ENCODE data around the gene OR52W1.

Gene OR52W1

DNA sequence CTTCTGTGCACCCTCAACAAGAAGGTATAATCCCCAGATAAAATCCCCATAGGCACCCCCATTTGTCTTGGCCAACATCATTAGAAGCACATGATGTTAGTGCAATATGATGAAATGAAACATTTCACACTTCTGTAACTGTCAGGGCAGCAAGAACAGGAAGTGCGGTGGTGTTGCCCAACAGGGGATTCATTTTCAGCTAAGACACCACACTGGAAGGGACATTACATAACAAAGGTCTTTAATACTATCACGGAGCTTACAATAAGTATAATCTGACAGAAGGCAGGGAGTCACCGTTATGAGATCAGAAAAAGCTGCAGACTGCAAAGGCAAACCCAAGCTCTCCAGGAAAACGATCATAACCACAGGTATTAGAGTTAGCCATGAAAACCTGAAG is 2.0 kb downstream of the OR52W1 start:
- WGBS, 2 experiments (ENCODE audit: insufficient coverage in 2 of 2), result 75 to 77% methylated on average over 3 to 4 of the region's 4 CpGs
- Histone ChIP-seq H3K27ac (ENCODE audit: low read depth, low read length, severe bottlenecking) (no peak overlapping the region), H3K4me3 (ENCODE audit: extremely low read depth, insufficient read depth, low read length, poor library complexity, severe bottlenecking) (no peak overlapping the region), H3K9me3 (ENCODE audit: control insufficient read depth, low read length) (no peaks in the 10 kb centered on the region), H3K4me1 (ENCODE audit: control insufficient read depth, insufficient read depth, low read length, poor library complexity, severe bottlenecking) (no peaks in the 10 kb centered on the region), H3K36me3 (ENCODE audit: control insufficient read depth, insufficient read depth, low read length) (peaks cover 5% of the 10 kb centered on the region)

DNA sequence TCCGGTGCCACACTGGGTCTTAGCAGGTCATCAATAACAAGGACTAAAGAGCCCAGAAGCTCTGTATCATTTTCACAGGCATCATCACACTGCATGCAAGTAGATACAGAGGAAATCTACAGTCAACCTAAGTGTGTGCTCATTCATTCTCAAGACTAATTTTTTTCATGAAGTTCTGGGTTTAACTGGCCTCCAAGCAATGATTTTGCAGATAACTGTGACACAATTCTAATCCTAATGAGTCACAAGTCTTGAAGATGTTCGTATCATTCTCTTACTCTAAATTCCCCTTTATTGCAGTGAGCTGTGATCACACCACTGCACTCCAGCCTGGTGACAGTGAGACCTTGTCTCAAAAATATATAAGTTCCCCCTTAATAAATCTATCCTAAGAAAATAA is 2.5 kb downstream of the OR52W1 start:
- Histone ChIP-seq H3K27ac (ENCODE audit: low read depth, low read length, severe bottlenecking) (no peak overlapping the region), H3K4me3 (ENCODE audit: extremely low read depth, insufficient read depth, low read length, poor library complexity, severe bottlenecking) (no peak overlapping the region), H3K4me1 (ENCODE audit: control insufficient read depth, insufficient read depth, low read length, poor library complexity, severe bottlenecking) (no peaks in the 10 kb centered on the region), H3K36me3 (ENCODE audit: control insufficient read depth, insufficient read depth, low read length) (peaks cover 6% of the 10 kb centered on the region), H3K9me3 (ENCODE audit: control insufficient read depth, low read length) (no peaks in the 10 kb centered on the region)
- 94% methylated on average over 2 of the region's 2 CpGs; no CpG with 5 or more reads in 1 of the 2 experiments for WGBS, 2 experiments (ENCODE audit: insufficient coverage in 2 of 2)

DNA sequence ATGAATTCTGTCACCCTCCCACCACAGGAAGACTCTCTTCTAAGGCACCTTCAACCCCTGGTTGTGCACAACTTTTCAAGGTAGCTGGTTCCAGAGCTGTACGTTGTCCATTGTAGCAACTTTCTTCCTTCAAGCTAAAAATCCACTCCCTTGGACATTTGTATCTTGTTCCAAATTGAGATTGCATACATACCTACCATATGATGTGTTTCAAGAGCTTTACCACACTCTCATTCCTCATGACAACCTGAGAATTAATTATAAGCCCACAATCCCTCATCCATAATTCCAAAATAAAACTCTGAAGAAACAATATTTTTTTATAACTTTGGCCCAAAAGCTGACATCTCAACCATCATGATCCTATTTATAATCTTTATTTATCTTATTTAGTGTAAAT is 3.0 kb downstream of the OR52W1 start:
- Histone ChIP-seq H3K27ac (ENCODE audit: low read depth, low read length, severe bottlenecking) (no peak overlapping the region), H3K4me3 (ENCODE audit: extremely low read depth, insufficient read depth, low read length, poor library complexity, severe bottlenecking) (no peak overlapping the region), H3K36me3 (ENCODE audit: control insufficient read depth, insufficient read depth, low read length) (peaks cover 11% of the 10 kb centered on the region), H3K9me3 (ENCODE audit: control insufficient read depth, low read length) (no peaks in the 10 kb centered on the region), H3K4me1 (ENCODE audit: control insufficient read depth, insufficient read depth, low read length, poor library complexity, severe bottlenecking) (no peaks in the 10 kb centered on the region)
- 90 to 100% methylated on average over 1 of the region's 1 CpG for WGBS, 2 experiments (ENCODE audit: insufficient coverage in 2 of 2)

DNA sequence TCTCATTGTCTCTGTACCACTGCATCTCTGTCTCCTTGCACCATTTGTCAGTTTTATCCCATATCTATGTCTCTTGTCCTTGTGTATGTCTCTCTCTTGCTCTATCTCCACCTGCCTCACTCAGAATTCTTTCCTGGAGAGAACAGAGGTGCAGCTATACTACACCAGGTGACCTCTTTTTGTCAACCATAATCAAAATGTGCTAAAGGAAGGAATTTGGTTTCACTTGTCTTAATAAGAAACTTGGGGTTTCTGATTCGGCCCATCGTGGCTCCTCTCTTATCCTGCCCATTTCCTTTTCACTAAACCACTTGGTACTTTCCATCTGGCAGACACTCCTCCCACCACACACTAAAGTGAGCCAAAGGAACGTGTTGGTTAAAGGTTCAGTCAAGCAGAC is 4.3 kb downstream of the OR52W1 start:
- no peaks in the 10 kb centered on the region for H3K4me1 ChIP-seq (ENCODE audit: control insufficient read depth, insufficient read depth, low read length, poor library complexity, severe bottlenecking)
- 92 to 95% methylated on average over 3 of the region's 3 CpGs for WGBS, 2 experiments (ENCODE audit: insufficient coverage in 2 of 2)
- H3K27ac ChIP-seq (ENCODE audit: low read depth, low read length, severe bottlenecking), result no peak overlapping the region
- no peaks in the 10 kb centered on the region for H3K9me3 ChIP-seq (ENCODE audit: control insufficient read depth, low read length)
- no peak overlapping the region for H3K4me3 ChIP-seq (ENCODE audit: extremely low read depth, insufficient read depth, low read length, poor library complexity, severe bottlenecking)
- H3K36me3 ChIP-seq (ENCODE audit: control insufficient read depth, insufficient read depth, low read length), result peaks cover 12% of the 10 kb centered on the region

DNA sequence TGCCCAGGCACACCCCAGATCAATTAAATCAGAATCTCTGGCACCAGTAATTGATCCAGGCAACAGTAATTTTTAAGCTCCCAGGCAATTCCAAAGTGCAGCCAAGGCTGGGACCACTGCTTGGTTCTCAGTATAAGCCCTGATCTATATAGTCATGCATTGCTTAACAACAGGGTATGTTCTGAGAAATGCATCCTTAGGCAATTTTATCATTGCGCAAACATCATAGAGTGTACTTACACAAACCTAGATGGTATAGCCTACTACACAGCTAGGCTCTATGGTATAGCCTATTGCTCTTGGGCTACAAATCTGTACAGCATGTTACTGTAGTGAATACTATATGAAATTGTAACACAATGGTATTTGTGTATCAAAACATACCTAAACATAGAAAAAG is 5.7 kb downstream of the OR52W1 start:
- Histone ChIP-seq H3K36me3 (ENCODE audit: control insufficient read depth, insufficient read depth, low read length) (peaks cover 23% of the 10 kb centered on the region), H3K4me1 (ENCODE audit: control insufficient read depth, insufficient read depth, low read length, poor library complexity, severe bottlenecking) (no peaks in the 10 kb centered on the region), H3K27ac (ENCODE audit: low read depth, low read length, severe bottlenecking) (no peak overlapping the region), H3K9me3 (ENCODE audit: control insufficient read depth, low read length) (no peaks in the 10 kb centered on the region), H3K4me3 (ENCODE audit: extremely low read depth, insufficient read depth, low read length, poor library complexity, severe bottlenecking) (no peak overlapping the region)
- no CpG with 5 or more reads among the region's 1 CpG for WGBS, 2 experiments (ENCODE audit: insufficient coverage in 2 of 2)

DNA sequence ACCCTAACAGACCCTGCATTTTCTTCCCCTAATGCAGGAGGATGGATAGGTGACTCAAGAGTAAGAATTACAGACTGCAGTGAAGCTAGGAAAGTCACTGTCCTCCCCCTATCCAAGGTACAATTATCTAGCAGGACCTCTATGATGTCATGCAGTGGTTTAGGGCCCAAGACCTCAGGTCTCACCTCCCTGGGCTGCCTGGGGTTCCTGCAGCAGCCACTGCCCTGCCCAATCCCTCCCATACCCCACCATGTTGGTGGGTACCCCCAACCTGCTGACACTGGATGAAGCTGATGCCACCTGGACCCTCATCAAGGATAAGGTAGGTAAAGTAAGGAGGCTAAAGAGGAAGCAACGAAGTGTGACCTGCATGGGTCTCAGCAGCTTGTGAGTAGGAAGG is 6.3 kb downstream of the OR52W1 start, which contains the start of gene C11orf42:
Gene C11orf42 (plus strand): TSS at position 192 of the 400 bp plus-strand sequence. CDS start 59 bp downstream, at position 251.
- Histone ChIP-seq H3K27ac (ENCODE audit: low read depth, low read length, severe bottlenecking) (no peak within 1 kb of the TSS), H3K4me3 (ENCODE audit: extremely low read depth, insufficient read depth, low read length, poor library complexity, severe bottlenecking) (no peak within 1 kb of the TSS), H3K9me3 (ENCODE audit: control insufficient read depth, low read length) (no peaks in the 10 kb centered on the region), H3K36me3 (ENCODE audit: control insufficient read depth, insufficient read depth, low read length) (peaks cover 30% of the 10 kb centered on the region), H3K4me1 (ENCODE audit: control insufficient read depth, insufficient read depth, low read length, poor library complexity, severe bottlenecking) (no peaks in the 10 kb centered on the region)
- WGBS, 2 experiments (ENCODE audit: insufficient coverage in 2 of 2), result no CpG with 5 or more reads among the region's 1 CpG

DNA sequence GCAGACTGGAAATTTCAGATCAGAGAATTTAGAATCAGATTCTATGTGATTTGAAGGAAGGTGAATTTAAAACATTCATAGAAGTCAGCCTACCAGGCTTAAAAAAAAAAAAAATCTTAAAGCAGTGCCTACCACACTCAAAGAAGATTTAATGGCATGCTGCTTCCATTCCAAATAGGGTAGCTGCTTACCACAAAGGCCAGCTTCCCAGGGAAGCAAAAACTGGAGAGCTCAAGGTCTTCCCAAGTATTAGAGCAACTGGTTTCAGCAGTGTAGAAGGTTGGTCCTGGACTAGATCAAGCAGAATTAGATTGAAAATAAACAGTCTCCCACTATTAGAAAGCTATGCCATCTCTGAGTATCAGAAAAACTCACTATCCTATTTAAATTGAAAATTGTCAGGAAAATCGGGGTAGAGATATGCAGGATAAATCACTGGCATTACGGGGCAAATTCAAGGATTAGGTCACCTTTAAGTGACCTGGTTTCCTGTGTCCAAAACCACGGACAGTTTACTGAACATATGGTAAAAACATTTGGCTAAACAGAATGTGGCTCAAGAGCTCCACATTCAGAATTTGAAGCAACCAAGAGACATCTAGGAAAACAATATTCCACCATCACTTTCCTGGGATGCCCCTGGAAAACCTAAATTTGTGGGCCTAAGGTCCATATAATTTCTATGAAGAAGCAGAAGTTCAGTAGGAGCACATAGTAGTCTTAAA is 7.6 kb downstream of the OR52W1 start:
- H3K9me3 ChIP-seq (ENCODE audit: control insufficient read depth, low read length), result no peaks in the 10 kb centered on the region
- WGBS, 2 experiments (ENCODE audit: insufficient coverage in 2 of 2), result 92 to 97% methylated on average over 2 to 3 of the region's 3 CpGs
- peaks cover 42% of the 10 kb centered on the region for H3K36me3 ChIP-seq (ENCODE audit: control insufficient read depth, insufficient read depth, low read length)
- no peak overlapping the region for H3K27ac ChIP-seq (ENCODE audit: low read depth, low read length, severe bottlenecking)
- no peak overlapping the region for H3K4me3 ChIP-seq (ENCODE audit: extremely low read depth, insufficient read depth, low read length, poor library complexity, severe bottlenecking)
- no peaks in the 10 kb centered on the region for H3K4me1 ChIP-seq (ENCODE audit: control insufficient read depth, insufficient read depth, low read length, poor library complexity, severe bottlenecking)

DNA sequence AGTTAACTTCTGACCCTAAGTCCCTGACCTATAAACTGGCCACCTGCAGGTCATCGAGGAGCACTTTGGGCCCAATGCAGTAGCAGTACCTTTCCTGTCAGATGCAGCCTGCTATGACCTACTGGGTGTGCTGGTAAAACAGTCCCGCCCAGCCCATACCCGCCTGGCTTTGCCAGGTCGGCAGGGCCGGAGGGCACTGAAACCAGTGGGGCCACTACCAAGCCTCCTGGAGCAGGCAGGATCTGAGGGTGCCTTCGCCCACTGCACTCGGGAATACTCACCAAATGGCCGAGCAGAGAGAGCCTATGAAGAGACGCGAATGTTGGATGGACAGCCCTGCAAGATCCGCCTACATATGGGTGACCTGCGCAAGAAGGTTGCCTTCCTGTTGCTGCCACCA is 10.8 kb downstream of the OR52W1 start:
- WGBS, 2 experiments (ENCODE audit: insufficient coverage in 2 of 2), result 96% methylated on average over 10 to 12 of the region's 12 CpGs
- H3K4me3 ChIP-seq (ENCODE audit: extremely low read depth, insufficient read depth, low read length, poor library complexity, severe bottlenecking), result no peak overlapping the region
- peaks cover 68% of the 10 kb centered on the region for H3K36me3 ChIP-seq (ENCODE audit: control insufficient read depth, insufficient read depth, low read length)
- H3K9me3 ChIP-seq (ENCODE audit: control insufficient read depth, low read length), result no peaks in the 10 kb centered on the region
- no peak overlapping the region for H3K27ac ChIP-seq (ENCODE audit: low read depth, low read length, severe bottlenecking)
- no peaks in the 10 kb centered on the region for H3K4me1 ChIP-seq (ENCODE audit: control insufficient read depth, insufficient read depth, low read length, poor library complexity, severe bottlenecking)

DNA sequence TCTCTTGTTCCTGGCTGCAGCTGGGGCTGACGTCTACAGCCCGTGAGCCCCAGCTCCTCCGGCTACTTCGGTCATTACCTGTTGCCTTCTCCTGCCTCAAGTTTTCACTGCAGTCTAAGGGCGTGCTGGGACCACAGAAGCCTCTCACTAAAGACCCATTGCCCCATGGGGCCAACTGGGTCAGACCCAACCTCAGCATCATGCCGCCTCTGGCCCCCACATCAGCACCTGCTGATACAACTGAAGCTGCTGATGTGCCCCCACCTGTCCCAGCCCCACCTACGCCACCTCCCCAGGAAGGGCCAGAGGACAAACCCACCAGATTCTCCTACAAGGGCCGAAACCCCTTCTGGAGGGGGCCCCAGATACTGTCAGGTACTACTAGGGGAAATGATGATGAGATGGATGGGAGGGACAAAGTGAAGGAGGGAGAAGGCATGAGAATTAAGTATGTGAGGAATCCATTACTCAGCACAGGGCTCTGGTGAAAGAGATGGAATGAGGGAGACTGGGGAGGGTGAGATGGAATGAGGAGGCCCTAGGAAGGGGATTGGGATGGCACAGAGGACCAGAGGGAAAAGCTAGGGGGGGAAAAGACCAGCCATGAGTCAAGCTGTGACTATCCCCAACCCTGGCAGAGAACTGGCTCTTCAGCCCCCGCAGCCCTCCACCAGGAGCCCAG is 11.4 kb downstream of the OR52W1 start:
- Histone ChIP-seq H3K4me3 (ENCODE audit: extremely low read depth, insufficient read depth, low read length, poor library complexity, severe bottlenecking) (no peak overlapping the region), H3K36me3 (ENCODE audit: control insufficient read depth, insufficient read depth, low read length) (peaks cover 72% of the 10 kb centered on the region), H3K4me1 (ENCODE audit: control insufficient read depth, insufficient read depth, low read length, poor library complexity, severe bottlenecking) (no peaks in the 10 kb centered on the region), H3K27ac (ENCODE audit: low read depth, low read length, severe bottlenecking) (no peak overlapping the region), H3K9me3 (ENCODE audit: control insufficient read depth, low read length) (no peaks in the 10 kb centered on the region)
- WGBS, 2 experiments (ENCODE audit: insufficient coverage in 2 of 2), result 95 to 98% methylated on average over 5 to 7 of the region's 9 CpGs

DNA sequence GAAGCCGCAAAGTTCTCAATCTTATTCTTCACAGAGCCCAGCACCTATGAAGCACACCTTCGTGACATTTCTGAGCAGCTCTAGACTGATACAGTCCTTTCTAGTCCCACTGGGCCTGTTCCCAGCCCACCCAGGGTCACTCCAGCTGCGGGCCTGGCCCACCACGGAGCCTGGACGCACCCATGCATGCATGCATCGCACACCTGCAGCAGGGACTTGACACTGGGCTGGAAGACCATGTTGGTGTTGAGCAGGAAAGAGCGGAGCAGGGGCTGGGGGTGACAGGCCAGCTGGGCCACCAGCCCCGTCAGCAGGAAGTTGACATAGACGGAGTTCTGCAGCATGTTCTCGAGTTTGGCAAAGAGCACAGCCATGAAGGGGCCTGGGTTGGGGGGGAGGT is 15.5 kb downstream of the OR52W1 start:
- H3K4me3 ChIP-seq (ENCODE audit: extremely low read depth, insufficient read depth, low read length, poor library complexity, severe bottlenecking), result no peak overlapping the region
- H3K27ac ChIP-seq (ENCODE audit: low read depth, low read length, severe bottlenecking), result no peak overlapping the region
- WGBS, 2 experiments (ENCODE audit: insufficient coverage in 2 of 2), result 94 to 96% methylated on average over 8 to 10 of the region's 10 CpGs
- H3K4me1 ChIP-seq (ENCODE audit: control insufficient read depth, insufficient read depth, low read length, poor library complexity, severe bottlenecking), result peaks cover 5% of the 10 kb centered on the region
- no peaks in the 10 kb centered on the region for H3K9me3 ChIP-seq (ENCODE audit: control insufficient read depth, low read length)
- peaks cover 84% of the 10 kb centered on the region for H3K36me3 ChIP-seq (ENCODE audit: control insufficient read depth, insufficient read depth, low read length)

DNA sequence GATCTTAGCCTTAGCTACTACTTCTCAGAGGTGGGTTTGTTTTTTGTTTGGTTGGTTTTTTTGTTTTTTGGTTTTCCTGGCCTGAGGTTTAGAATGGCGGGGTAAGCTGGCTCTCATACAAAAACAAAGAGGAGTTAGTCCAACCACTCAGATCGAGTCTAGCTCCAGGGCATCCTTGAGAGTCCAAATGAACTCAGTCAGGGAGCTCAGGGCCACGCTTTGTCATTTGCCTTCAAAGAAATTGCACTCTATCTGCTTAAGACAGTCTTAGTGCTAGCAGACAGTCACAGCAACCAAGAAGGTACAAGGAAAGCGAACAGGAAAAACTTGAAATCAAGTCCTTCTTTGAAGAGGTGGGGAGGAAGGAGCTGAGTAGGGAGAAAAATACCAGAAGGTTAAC is 17.5 kb downstream of the OR52W1 start:
- Histone ChIP-seq H3K27ac (ENCODE audit: low read depth, low read length, severe bottlenecking) (no peak overlapping the region), H3K36me3 (ENCODE audit: control insufficient read depth, insufficient read depth, low read length) (peaks cover 82% of the 10 kb centered on the region), H3K4me1 (ENCODE audit: control insufficient read depth, insufficient read depth, low read length, poor library complexity, severe bottlenecking) (peaks cover 14% of the 10 kb centered on the region), H3K4me3 (ENCODE audit: extremely low read depth, insufficient read depth, low read length, poor library complexity, severe bottlenecking) (no peak overlapping the region), H3K9me3 (ENCODE audit: control insufficient read depth, low read length) (no peaks in the 10 kb centered on the region)
- 94 to 97% methylated on average over 4 of the region's 4 CpGs for WGBS, 2 experiments (ENCODE audit: insufficient coverage in 2 of 2)

Measured in mesodermal cell (in vitro differentiated cells).